Ovary (tissue), 3 donors: ENCODE data around the gene NGRN.

ENCODE experiments used
- EP300 ChIP-seq: sonication (generic); formaldehyde crosslinking; IDR thresholded peaks from one replicate; pipeline ENCODE4 v1.6.1; 2017; ENCODE audit warnings: antibody characterized with exemption
- POLR2A ChIP-seq: fragments of 450-650 bp; IDR thresholded peaks from one replicate; pipeline ENCODE4 v1.6.1; 2017; ENCODE audit warnings: antibody characterized with exemption, mild to moderate bottlenecking, moderate library complexity
- TF ChIP-seq, protein P1 (sequence below), 3 donors: fragments of 450-650 bp in 2 of 3; fragments of 200-600 bp in 1 of 3; IDR thresholded peaks; one replicate each; pipeline versions ENCODE4 v1.5.1 to v1.8.0; 2016 to 2022; ENCODE audit warnings: antibody characterized with exemption in 3 of 3, mild to moderate bottlenecking in 1 of 3
- donor health status: DM: no; HTN: no; CAD: no.

DNA sequence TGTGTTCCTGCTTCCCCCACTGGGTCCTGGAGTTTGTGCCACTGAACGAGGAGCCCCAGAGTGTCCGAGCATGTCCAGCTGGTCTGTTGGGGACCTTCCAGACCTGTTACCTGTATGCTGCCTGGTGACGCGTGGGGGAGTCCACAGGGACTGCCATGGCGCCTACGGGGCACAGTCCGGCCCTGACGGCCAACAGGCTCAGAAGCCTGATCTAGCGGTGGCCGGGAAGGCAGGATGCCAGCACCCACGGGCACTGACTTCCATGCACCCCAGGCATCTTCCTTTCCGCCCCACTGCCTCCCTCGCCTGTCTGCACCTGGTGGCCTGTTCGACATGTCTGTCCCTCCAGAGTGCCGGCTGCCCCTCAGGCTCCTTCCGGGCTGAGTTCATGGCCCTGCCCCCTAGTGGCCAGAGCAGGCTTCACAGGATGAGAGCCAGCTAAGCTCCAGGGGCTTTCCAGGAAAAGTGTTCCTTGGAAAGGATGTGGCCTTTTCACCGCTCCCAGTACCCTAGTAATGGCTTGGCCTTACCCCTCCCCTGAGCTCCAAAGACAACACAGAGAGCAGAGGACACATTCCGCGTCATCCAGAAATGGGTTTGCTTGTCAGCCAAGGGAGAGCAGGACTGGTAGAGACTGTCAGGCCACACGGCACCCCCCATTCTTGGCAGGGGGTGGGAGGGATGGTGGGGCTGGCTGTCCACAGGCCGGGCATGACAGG lies 35.7 kb downstream of the NGRN start:
- TF ChIP-seq, protein P1, sequence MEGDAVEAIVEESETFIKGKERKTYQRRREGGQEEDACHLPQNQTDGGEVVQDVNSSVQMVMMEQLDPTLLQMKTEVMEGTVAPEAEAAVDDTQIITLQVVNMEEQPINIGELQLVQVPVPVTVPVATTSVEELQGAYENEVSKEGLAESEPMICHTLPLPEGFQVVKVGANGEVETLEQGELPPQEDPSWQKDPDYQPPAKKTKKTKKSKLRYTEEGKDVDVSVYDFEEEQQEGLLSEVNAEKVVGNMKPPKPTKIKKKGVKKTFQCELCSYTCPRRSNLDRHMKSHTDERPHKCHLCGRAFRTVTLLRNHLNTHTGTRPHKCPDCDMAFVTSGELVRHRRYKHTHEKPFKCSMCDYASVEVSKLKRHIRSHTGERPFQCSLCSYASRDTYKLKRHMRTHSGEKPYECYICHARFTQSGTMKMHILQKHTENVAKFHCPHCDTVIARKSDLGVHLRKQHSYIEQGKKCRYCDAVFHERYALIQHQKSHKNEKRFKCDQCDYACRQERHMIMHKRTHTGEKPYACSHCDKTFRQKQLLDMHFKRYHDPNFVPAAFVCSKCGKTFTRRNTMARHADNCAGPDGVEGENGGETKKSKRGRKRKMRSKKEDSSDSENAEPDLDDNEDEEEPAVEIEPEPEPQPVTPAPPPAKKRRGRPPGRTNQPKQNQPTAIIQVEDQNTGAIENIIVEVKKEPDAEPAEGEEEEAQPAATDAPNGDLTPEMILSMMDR (IDR thresholded peaks at IDR 0.05) = peak in 2 of 3 donors; percentile 17 to 37
- no peak for TF ChIP-seq POLR2A
- TF ChIP-seq EP300 = no peak
